SH-SY5Y (cell line): ENCODE data around the gene SP100.

Source experiments
- GATA2 ChIP-seq: IDR thresholded peaks from 2 replicates; pipeline ENCODE4 v1.6.1; 2011; ENCODE audit warnings: mild to moderate bottlenecking, low read depth, low read length
- GATA3 ChIP-seq: IDR thresholded peaks from 2 replicates; pipeline ENCODE4 v1.6.1; 2011; ENCODE audit warnings: low read depth, mild to moderate bottlenecking, low read length, moderate library complexity

DNA sequence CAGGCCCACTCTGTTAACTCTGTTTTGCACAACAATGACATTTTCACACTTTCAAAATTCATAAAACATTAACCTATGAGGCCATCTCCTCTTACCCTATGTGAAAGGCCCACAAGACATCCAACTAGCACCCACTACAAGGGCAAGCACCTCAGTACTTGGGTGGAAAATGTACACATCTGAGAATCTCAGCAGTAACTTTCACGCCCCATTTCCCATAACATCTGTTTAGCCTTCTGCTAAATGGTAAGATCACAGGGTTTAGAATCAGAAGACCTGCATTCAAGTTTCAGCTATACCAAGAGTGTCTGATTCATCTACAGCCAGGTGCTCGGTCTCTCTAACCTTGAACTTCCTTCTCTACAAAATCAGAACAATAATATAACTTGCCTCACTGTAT, 89.2 kb downstream of the SP100 start:
- no peak for TF ChIP-seq GATA2
- TF ChIP-seq GATA3, result no peak
